Right lobe of liver (tissue), 4 donors: ENCODE data around the gene CLDN3.

Source experiments
- POLR2A ChIP-seq: fragments of 450-650 bp; IDR thresholded peaks from one replicate; pipeline ENCODE4 v1.6.1; 2017; ENCODE audit warnings: antibody characterized with exemption, mild to moderate bottlenecking
- TF ChIP-seq, protein P1 (sequence below), 4 donors: fragments of 200-600 bp in 3 of 4; fragments of 450-650 bp in 1 of 4; IDR thresholded peaks; one replicate each; pipeline versions ENCODE4 v1.5.1 to v1.8.0; 2016 to 2022; ENCODE audit warnings: antibody characterized with exemption in 4 of 4, mild to moderate bottlenecking in 2 of 4
- donor health status: DM: no; HTN: no; CAD: no.
- donor health status: DM: no; HTN: no; CAD: no.
- donor health status: DM: no; HTN: yes; CAD: no.

DNA sequence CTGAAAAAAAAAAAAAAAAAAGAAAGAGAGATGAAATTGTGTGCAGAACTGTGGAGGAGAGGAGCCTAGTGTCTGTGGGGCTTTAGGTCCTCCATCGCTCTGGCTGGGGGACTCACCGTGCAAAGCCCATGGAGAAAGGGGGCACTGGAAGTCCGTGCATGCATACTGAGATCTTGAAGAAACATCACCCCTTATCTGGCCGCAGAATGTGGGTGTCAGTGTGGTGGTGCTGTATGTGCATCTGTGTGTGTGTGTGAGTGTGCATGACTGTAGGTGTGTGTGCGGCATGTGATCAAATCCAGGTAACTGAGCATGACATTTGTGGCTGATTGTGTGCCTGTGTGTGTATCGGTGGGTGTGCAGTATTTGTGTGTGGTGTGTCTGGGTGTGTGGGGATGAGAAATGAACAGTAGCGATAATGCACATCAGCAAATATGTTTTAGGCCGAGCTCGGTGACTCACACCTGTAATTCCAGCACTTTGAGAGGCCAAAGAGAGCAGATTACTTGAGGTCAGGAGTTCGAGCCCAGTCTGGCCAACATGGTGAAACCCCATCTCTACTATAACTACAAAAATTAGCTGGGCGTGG lies 8.8 kb upstream of the CLDN3 start:
- no peak for TF ChIP-seq POLR2A
- TF ChIP-seq, protein P1, sequence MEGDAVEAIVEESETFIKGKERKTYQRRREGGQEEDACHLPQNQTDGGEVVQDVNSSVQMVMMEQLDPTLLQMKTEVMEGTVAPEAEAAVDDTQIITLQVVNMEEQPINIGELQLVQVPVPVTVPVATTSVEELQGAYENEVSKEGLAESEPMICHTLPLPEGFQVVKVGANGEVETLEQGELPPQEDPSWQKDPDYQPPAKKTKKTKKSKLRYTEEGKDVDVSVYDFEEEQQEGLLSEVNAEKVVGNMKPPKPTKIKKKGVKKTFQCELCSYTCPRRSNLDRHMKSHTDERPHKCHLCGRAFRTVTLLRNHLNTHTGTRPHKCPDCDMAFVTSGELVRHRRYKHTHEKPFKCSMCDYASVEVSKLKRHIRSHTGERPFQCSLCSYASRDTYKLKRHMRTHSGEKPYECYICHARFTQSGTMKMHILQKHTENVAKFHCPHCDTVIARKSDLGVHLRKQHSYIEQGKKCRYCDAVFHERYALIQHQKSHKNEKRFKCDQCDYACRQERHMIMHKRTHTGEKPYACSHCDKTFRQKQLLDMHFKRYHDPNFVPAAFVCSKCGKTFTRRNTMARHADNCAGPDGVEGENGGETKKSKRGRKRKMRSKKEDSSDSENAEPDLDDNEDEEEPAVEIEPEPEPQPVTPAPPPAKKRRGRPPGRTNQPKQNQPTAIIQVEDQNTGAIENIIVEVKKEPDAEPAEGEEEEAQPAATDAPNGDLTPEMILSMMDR (IDR thresholded peaks at IDR 0.05) = no peak
